GM13976 (cell line): ENCODE results near the gene SMIM26.

Experiments
- DNase-seq: peaks from one replicate; pipeline ENCODE4 v3.0.0; 2012; ENCODE audit warnings: low spot score
- CTCF ChIP-seq: IDR thresholded peaks from 2 replicates; pipeline ENCODE4 v1.5.1; 2012; ENCODE audit warnings: borderline replicate concordance, mild to moderate bottlenecking; ENCODE audit not compliant: insufficient read depth; ENCODE audit errors: extremely low read depth, missing control alignments, control extremely low read depth
- in situ Hi-C: fragments of 300-500 bp; cut with MboI; formaldehyde crosslinking; loops from one replicate; pipeline ENCODE4 v1.12.0; 2022; ENCODE audit warnings: low sequenced_read_pairs, mixed read lengths, inconsistent platforms; ENCODE audit not compliant: unreplicated experiment

SMIM26 gene

GRCh38 chr20:18529041-18529440, 38.2 kb upstream of the SMIM26 start:
- in situ Hi-C loops, result no loop called here
- no peak for DNase-seq
- no peak for TF ChIP-seq CTCF

- no peak for DNase-seq
- in situ Hi-C loops, result no loop called here
Measured at GRCh38 chr20:18532626-18533025, 34.6 kb upstream of the SMIM26 start.

GRCh38 chr20:18533491-18533890, 33.7 kb upstream of the SMIM26 start:
- TF ChIP-seq CTCF, result no peak
- in situ Hi-C loops, result no loop called here
- no peak for DNase-seq

More at GRCh38 chr20:18532626-18533025, 34.6 kb upstream of the SMIM26 start:
- no peak for TF ChIP-seq CTCF

GRCh38 chr20:18533978-18534644, 33.1 kb upstream of the SMIM26 start:
- DNase-seq, result no peak
- no peak for TF ChIP-seq CTCF
- in situ Hi-C loops, result no loop called here

- in situ Hi-C loops, result no loop called here
- DNase-seq, result no peak
- TF ChIP-seq CTCF, result no peak
Measured at GRCh38 chr20:18537651-18538050, 29.6 kb upstream of the SMIM26 start.

GRCh38 chr20:18541741-18542140, 25.5 kb upstream of the SMIM26 start:
- no peak for DNase-seq
- TF ChIP-seq CTCF, result no peak
- in situ Hi-C loops, result no loop called here
